Ascending aorta (tissue), 2 donors: Measurements from ENCODE around the gene FAM3B. TPM values are rescaled to one million over a fixed set of nuclear protein-coding genes. Genes with fewer than 3 reads are reported as not detected.
A peak's percentile ranks its signal among the peaks of the same experiment; 100 is the strongest.

Source experiments
- DNase-seq, 2 donors: peaks; one replicate each; pipeline ENCODE4 v3.0.0-alpha.2; 2019; ENCODE audit warnings: low spot score in 2 of 2
- H3K27ac ChIP-seq, 2 donors: fragments of 200-600 bp; sonication (generic); one replicate each; pipeline ENCODE4 v1.5.1; 2016 to 2017; ENCODE audit warnings: mild to moderate bottlenecking in 1 of 2
- H3K27me3 ChIP-seq: fragments of 200-600 bp; sonication (generic); one replicate; pipeline ENCODE4 v1.5.1; 2017
- H3K36me3 ChIP-seq, 2 donors: fragments of 200-600 bp; sonication (generic); one replicate each; pipeline ENCODE4 v1.5.1; 2016
- H3K4me1 ChIP-seq, 2 donors: fragments of 200-600 bp; sonication (generic); one replicate each; pipeline ENCODE4 v1.5.1; 2016 to 2017; ENCODE audit warnings: mild to moderate bottlenecking in 1 of 2
- H3K4me3 ChIP-seq, 2 donors: fragments of 200-600 bp; sonication (generic); one replicate each; pipeline ENCODE4 v1.5.1; 2016 to 2017; ENCODE audit warnings: mild to moderate bottlenecking in 1 of 2
- H3K9me3 ChIP-seq, 2 donors: fragments of 200-600 bp; sonication (generic); one replicate each; pipeline ENCODE4 v1.5.1; 2016
- intact Hi-C: fragments of 100-400 bp; cut with DNase I; formaldehyde crosslinking; loops from one replicate; pipeline ENCODE4 v1.15.1; 2023
- total RNA-seq: library from RNA; depleted of rRNA; stranded (reverse); fragments of >200 nt; gene quantifications from one replicate; pipeline ENCODE4 v1.1.0, GENCODE V29; 2016
- TF ChIP-seq, protein P1 (sequence below), 3 experiments: fragments of 200-600 bp in 2 of 3; fragments of 450-650 bp in 1 of 3; sonication (generic) in 2 of 3; IDR thresholded peaks; one replicate each; pipeline ENCODE4 v1.5.1; 2016 to 2019; ENCODE audit warnings: antibody characterized with exemption in 3 of 3, mild to moderate bottlenecking in 1 of 3, moderate library complexity in 1 of 3

FAM3B gene
- total RNA-seq, 1 donor from 2014 or later, result not detected

DNA sequence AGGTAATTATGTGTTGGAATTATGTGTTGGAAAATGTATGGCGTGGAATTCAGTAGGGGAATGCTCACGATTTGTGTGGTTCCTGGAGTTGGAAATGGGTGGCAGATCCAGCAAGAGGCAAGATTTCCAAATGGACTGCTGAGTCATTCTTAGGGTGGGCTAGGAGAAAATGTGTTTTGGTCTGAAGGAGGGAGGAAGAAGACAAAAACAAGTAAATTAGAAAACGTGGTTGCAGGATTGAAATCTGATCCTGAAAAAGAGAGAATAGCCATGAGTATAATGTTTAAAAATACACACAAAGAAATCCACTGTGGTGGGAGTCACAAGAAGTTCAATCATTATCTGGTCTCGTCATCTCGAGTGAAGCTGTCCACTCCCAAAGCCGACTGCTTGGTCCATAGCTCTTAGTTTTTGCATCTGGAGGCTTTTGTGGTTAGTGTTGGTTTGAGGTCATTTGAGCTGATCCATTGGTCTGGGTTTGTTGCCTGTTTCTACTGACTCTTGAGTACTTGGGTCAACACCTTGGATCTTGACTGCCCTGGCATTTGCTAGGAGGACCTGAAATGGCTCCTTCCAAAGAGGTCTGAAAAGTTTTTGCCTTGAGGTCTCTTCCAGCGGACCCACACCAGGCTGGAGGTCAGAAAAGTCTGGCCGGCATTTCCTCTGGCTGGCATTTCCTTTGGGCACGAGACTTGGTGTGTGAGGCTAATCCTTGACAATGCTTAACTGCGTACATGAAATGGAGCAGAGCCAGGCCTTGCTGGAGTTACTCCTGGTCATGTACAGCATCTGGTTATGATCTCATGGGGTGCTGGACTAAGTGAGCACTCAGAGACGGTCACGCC lies 54.5 kb downstream of the FAM3B start:
- H3K27ac ChIP-seq, result no peak overlapping the region
- intact Hi-C loops, result no loop called here

DNA sequence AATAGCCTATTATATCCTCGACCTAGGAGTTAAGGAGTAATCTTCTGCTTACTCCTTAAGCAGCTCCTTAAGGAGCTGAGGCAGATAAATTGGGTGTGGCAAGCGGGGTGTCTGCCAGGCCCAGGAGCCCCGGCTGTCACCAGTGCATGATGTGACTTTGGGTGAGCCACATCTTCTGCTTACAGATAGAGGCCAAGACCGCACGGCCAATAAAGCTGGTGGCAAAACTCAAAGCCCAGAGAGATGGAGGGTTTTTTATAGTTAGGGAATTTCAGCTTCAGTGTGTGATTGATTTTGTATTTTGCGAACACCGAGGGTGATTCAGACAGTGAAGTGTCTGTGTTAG lies 55.1 kb downstream of the FAM3B start:
- TF ChIP-seq, protein P1, sequence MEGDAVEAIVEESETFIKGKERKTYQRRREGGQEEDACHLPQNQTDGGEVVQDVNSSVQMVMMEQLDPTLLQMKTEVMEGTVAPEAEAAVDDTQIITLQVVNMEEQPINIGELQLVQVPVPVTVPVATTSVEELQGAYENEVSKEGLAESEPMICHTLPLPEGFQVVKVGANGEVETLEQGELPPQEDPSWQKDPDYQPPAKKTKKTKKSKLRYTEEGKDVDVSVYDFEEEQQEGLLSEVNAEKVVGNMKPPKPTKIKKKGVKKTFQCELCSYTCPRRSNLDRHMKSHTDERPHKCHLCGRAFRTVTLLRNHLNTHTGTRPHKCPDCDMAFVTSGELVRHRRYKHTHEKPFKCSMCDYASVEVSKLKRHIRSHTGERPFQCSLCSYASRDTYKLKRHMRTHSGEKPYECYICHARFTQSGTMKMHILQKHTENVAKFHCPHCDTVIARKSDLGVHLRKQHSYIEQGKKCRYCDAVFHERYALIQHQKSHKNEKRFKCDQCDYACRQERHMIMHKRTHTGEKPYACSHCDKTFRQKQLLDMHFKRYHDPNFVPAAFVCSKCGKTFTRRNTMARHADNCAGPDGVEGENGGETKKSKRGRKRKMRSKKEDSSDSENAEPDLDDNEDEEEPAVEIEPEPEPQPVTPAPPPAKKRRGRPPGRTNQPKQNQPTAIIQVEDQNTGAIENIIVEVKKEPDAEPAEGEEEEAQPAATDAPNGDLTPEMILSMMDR (IDR thresholded peaks at IDR 0.05), result no peak
- Histone ChIP-seq H3K36me3 (no peaks in the 10 kb centered on the region), H3K27ac (no peak overlapping the region), H3K9me3 (no peaks in the 10 kb centered on the region), H3K27me3 (no peaks in the 10 kb centered on the region), H3K4me3 (no peak overlapping the region), H3K4me1 (peaks cover 0 to 2% of the 10 kb centered on the region in 2 donors)
- intact Hi-C loops, result no loop called here
- peak in 1 of 2 donors; percentile 37 for DNase-seq

More for the DNA sequence above, 54.5 kb downstream of the FAM3B start:
- Histone ChIP-seq H3K27me3 (no peaks in the 10 kb centered on the region), H3K4me3 (no peak overlapping the region), H3K9me3 (no peaks in the 10 kb centered on the region), H3K36me3 (no peaks in the 10 kb centered on the region), H3K4me1 (peaks cover 0 to 2% of the 10 kb centered on the region in 2 donors)
- TF ChIP-seq, protein P1 (IDR thresholded peaks at IDR 0.05), result no peak
- DNase-seq, result peak in 1 of 2 donors; percentile 35

DNA sequence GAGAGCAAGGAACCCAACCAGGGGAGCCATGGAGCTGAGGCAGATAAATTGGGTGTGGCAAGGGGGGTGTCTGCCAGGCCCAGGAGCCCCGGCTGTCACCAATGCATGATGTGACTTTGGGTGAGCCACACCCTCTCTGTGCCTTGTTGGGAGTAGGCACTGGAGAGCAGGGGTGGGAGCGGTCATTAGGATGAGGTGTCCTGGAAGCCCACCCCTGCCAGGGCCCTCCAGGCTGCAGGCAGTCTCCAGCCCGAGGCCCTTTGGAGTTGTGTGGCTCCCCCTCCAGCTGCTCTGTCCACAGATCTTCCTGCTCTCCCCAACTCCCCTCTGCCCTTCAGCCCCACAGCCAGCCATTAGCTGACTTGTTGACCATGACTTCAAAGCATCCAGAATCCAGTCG lies 56.7 kb downstream of the FAM3B start:
- H3K27me3 ChIP-seq, result no peaks in the 10 kb centered on the region
- no peaks in the 10 kb centered on the region for H3K36me3 ChIP-seq
- peak in 1 of 2 donors; percentile 42 for DNase-seq
- H3K4me3 ChIP-seq, result no peak overlapping the region
- TF ChIP-seq, protein P1 (IDR thresholded peaks at IDR 0.05), result no peak
- no peaks in the 10 kb centered on the region for H3K9me3 ChIP-seq
- peaks cover 0 to 2% of the 10 kb centered on the region in 2 donors for H3K4me1 ChIP-seq
- intact Hi-C loops, result no loop called here
- H3K27ac ChIP-seq, result no peak overlapping the region

DNA sequence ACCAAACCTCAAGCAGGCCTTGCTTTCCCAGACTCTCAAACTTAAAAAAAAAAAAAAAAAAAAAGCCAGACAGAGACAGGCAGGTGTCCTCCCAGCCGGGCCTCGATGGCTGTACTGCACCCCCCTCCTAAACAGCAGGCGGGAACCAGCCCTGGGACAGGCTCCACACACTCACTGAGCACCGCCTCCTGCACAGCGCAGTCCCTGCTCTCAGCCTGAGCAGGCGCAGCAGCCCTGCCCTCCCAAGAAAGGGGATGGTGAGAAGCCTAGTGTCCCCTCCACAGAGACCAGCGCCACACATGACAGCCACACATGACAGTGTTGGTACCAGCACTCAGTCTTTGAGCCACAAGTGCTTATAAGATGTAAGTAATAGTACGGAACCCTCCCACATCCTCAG lies 57.2 kb downstream of the FAM3B start:
- intact Hi-C loops, result no loop called here
- no peaks in the 10 kb centered on the region for H3K9me3 ChIP-seq
- no peaks in the 10 kb centered on the region for H3K36me3 ChIP-seq
- no peak overlapping the region for H3K27ac ChIP-seq
- H3K4me3 ChIP-seq, result no peak overlapping the region
- H3K4me1 ChIP-seq, result peaks cover 0 to under 1% of the 10 kb centered on the region in 2 donors
- no peak for DNase-seq
- TF ChIP-seq, protein P1 (IDR thresholded peaks at IDR 0.05), result no peak
- H3K27me3 ChIP-seq, result no peaks in the 10 kb centered on the region

DNA sequence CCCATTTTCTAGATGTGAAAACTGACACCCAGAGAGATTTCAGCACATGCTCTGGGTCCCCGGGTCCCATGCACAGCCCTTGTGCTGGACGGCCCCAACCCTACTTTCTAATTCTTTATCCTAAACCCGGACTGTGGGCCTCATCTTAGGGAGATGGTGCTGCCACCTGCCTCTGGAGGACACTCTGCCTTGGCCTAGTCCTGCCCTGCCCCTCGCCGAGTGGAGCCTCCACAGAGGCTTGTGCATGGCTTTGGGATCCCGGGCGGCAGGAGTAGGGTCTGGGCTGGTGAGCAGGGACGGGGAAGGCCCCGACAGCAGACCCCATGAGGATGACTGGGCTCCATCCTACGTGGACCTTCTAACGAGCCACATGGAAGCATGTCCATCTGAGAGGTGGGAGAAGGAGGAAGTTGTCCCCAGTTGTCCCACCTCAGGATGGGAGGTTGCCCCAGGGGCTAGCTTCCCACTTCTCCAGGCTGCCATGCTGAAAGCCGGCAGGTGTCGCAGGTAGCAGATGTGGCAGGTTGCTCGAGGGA lies 57.6 kb downstream of the FAM3B start:
- H3K27me3 ChIP-seq, result no peaks in the 10 kb centered on the region
- intact Hi-C loops, result no loop called here
- no peak overlapping the region for H3K27ac ChIP-seq
- TF ChIP-seq, protein P1 (IDR thresholded peaks at IDR 0.05), result no peak
- DNase-seq, result no peak
- H3K4me3 ChIP-seq, result no peak overlapping the region
- H3K36me3 ChIP-seq, result no peaks in the 10 kb centered on the region
- H3K4me1 ChIP-seq, result no peaks in the 10 kb centered on the region
- no peaks in the 10 kb centered on the region for H3K9me3 ChIP-seq
